NK-92 (cell line): ENCODE measurements around the gene C4A.
A peak's percentile ranks its signal among the peaks of the same experiment; 100 is the strongest.
"Not testable (repeated sequence)": the region's sequence is repeated elsewhere in the genome, so short reads cannot be mapped to it uniquely, and the experiment has no call there.

ENCODE experiments used
- DNase-seq: peaks from one replicate; lab custom pipeline; 2025; ENCODE audit not compliant: unreplicated experiment; lab: John Stamatoyannopoulos, UW

The C4A gene

GRCh38 chr6:31958741-31959739, 22.8 kb upstream of the C4A start, which contains the start of the genes NELFE and SKIC2:
Gene NELFE (minus strand): TSS chr6:31958971. CDS start chr6:31958446, 525 bp downstream.
Gene SKIC2 (plus strand): TSS chr6:31959175. CDS start chr6:31959193, 18 bp downstream.
- DNase-seq = peak; percentile 74

GRCh38 chr6:31961616-31962015, 20.2 kb upstream of the C4A start:
- DNase-seq = no peak

- DNase-seq = no peak
Observed at GRCh38 chr6:31963921-31964320, 17.9 kb upstream of the C4A start.

DNA sequence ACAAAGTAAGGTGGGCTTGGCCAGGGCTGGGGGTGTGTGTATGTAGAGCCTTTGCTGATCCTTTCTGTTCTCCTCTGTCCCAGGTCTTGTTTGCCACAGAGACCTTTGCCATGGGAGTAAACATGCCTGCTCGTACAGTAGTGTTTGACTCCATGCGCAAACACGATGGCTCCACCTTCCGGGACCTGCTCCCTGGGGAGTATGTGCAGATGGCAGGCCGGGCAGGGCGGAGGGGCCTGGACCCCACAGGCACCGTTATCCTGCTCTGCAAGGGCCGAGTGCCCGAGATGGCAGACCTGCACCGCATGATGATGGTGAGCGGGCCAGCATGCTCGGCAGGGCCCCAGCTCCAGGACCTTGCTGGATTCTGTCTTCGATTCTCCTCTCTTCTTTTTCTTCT, 16.2 kb upstream of the C4A start:
- no peak for DNase-seq

DNA sequence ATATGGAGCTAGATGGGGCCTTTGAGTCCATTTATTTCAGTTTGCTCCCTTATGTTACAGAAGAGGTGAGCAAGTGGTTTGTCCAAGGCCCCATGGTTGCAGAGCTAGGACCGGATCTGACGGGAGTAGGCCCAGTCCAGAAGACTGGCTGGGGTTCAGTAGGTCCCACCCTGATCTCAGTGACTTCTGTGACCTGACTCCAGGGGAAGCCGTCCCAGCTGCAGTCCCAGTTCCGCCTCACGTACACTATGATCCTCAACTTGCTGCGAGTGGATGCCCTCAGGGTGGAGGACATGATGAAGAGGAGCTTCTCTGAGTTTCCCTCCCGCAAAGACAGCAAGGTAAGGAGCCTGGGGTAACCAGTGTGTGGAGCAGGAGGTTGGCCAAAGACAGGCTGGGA, 15.4 kb upstream of the C4A start:
- DNase-seq = no peak

- no peak for DNase-seq
Observed at GRCh38 chr6:31966997-31967925, 14.6 kb upstream of the C4A start.

DNA sequence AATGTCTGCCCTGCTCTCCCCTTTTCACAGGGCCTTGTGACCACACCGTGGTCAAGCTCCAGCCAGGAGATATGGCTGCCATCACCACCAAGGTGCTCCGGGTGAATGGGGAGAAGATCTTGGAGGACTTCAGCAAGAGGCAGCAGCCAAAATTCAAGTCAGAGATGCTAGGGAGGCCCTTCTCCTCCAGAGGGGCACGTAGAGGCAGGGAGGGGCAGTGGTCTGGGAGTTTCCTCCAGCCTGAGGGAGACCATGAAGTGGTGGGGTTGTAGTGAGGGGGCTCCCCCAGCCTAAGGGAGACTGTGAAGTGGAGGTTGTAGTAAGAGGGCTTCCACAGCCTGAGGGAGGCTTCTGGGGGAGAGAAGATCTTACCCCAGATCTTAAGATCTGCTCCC, 13.9 kb upstream of the C4A start:
- no peak for DNase-seq

DNA sequence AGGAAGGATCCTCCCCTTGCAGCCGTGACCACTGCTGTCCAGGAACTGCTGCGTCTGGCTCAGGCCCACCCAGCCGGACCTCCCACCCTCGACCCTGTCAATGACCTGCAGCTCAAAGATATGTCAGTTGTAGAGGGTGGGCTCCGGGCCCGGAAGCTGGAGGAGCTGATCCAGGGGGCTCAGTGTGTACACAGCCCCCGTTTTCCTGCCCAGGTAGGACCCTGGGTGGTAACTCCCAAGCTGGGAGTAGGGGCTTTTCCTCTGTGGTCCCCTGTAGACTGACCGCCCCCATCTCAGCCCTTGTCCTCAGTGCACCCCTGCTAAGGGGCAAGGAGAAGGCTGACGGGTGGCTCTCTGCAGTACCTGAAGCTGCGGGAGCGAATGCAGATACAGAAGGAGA, 13.5 kb upstream of the C4A start:
- DNase-seq = no peak

DNA sequence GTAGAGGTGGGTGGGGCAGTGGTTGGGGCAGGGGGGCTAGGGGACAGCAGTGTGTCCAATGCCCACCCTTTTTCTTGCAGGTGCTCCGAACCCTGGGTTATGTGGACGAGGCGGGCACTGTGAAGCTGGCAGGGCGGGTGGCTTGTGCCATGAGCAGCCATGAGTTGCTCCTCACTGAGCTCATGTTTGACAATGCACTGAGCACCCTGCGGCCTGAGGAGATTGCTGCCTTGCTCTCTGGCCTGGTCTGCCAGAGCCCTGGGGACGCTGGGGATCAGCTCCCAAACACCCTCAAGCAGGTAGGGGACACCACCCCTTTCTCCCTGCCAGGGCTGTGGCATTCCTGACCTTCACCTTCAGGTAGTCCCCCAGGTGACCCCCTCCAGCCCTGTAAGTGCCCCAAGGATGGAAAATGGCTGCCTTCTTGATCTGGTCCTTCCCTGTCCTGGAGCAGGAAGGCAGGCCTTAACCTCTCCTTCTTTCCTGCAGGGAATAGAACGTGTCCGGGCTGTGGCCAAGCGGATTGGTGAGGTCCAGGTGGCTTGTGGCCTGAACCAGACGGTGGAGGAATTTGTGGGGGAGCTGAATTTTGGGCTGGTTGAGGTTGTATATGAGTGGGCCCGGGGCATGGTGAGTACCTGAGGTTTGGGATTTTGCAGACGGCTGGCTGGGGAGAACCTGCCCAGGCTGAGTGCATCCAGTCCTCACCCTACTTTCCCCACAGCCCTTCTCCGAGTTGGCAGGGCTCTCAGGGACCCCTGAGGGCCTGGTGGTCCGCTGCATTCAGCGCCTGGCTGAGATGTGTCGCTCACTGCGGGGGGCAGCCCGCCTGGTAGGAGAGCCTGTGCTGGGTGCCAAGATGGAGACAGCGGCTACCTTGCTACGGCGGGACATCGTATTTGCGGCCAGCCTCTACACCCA, 12.8 kb upstream of the C4A start:
- no peak for DNase-seq

- no peak for DNase-seq
Observed at GRCh38 chr6:31969712-31970603, 11.9 kb upstream of the C4A start.

DNA sequence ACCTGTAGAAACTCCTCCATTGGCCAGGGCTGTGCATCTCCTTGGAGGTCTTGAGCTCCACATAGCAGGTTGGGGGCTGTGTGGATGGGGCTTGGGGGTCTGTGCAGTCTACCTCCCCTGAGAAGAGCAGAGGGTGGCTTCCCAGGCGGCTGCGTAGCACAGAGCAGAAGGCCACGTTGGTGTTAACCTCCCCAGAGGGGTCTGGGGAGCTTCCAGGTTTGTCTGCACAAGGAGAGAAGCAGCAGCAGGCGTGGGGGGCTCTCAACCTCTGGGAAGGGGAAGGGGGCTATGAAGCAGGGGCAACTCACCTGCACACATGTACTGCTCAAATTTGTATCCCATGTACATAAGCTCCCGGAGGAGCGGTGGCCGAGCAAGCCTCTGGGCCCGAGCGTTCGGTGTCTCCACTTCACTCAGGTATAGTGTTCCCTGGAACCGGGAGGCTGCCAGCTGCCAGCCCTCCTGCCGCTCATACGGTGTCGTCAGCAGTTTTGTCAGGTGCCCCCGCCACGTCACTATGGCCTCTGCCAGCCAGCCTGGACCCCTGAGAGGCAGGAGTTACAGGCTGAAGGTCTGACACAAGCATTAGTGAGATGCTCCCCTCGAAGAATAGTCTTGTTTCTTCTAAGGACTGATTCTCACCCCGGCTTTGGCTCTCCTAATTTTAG, 11.1 kb upstream of the C4A start:
- no peak for DNase-seq

GRCh38 chr6:31971279-31971992, 10.4 kb upstream of the C4A start:
- no peak for DNase-seq

- DNase-seq = peak; percentile 93
Observed at GRCh38 chr6:31971993-31972708, 9.7 kb upstream of the C4A start, which contains the start of gene DXO. Gene DXO (minus strand): TSS chr6:31972138. CDS start chr6:31971675, 463 bp downstream.

DNA sequence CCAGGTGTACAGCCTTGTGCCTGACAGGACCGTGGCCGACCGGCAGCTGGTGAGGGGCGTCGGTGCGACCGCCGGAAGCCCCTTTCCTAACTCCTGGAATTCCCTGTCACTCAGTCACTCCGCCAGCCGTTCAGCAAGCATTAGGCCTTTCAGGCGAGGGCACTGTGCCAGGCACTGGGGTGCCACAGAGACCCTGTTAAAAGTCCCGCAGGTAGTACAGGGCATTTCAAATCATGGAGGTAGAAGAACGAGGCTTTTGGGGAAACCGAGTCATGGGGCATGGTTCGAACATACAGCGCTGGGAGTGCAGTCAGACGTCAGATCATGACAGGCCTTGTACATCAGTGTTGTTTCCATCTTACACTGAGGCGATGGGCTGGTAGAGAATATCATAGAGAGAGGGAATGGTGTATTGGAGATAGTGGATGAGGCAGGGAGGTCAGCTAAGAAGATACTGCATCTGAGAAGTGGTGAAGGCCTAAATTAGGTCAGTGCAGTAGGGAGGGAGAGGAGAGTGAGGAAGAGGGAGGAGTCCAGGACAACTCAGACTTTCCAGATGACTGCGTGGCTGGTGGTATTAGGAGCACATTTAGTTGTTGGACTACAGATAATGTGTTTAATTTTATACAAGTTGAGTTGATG, 9.0 kb upstream of the C4A start:
- no peak for DNase-seq

- not testable (repeated sequence) for DNase-seq
Observed at GRCh38 chr6:31976065-31976464, 5.8 kb upstream of the C4A start.

GRCh38 chr6:31977816-31978431, 3.9 kb upstream of the C4A start:
- no peak for DNase-seq

GRCh38 chr6:31978831-31979230, 3.0 kb upstream of the C4A start:
- DNase-seq = no peak
